Esophagus muscularis mucosa (tissue), 4 donors: ENCODE measurements around the gene MAGI2. TPM values are rescaled to one million over a fixed set of nuclear protein-coding genes. Genes with fewer than 3 reads are reported as not detected.

Experiments used
- DNase-seq: peaks from one replicate; pipeline ENCODE4 v3.0.0-alpha.2; 2017; ENCODE audit errors: extremely low spot score
- H3K27ac ChIP-seq, 4 donors: fragments of 200-600 bp; sonication (generic); replicated peaks in 1 of 4; 1 replicate in 3 of 4; 2 replicates in 1 of 4; pipeline ENCODE4 v1.5.1; 2016 to 2019; ENCODE audit warnings: mild to moderate bottlenecking in 1 of 4
- H3K27me3 ChIP-seq, 4 donors: fragments of 200-600 bp; sonication (generic); one replicate each; pipeline versions ENCODE4 v1.5.1 to v1.6.0; 2016 to 2019
- H3K36me3 ChIP-seq, 4 donors: fragments of 200-600 bp; sonication (generic); one replicate each; pipeline ENCODE4 v1.5.1; 2016 to 2019
- H3K4me1 ChIP-seq, 4 donors: fragments of 200-600 bp; sonication (generic); one replicate each; pipeline ENCODE4 v1.5.1; 2016 to 2019
- H3K4me3 ChIP-seq, 4 donors: fragments of 200-600 bp; sonication (generic); 1 replicate in 2 of 4; 2 replicates in 2 of 4; pipeline ENCODE4 v1.5.1; 2016 to 2019; ENCODE audit warnings: mild to moderate bottlenecking in 4 of 4, moderate library complexity in 1 of 4
- H3K9me3 ChIP-seq, 4 donors: fragments of 200-600 bp; sonication (generic); 1 replicate in 3 of 4; 2 replicates in 1 of 4; pipeline ENCODE4 v1.5.1; 2016 to 2019
- EP300 ChIP-seq: sonication (generic); formaldehyde crosslinking; IDR thresholded peaks from one replicate; pipeline ENCODE4 v1.6.1; 2017; ENCODE audit warnings: antibody characterized with exemption
- POLR2A ChIP-seq: fragments of 450-650 bp; IDR thresholded peaks from one replicate; pipeline ENCODE4 v1.6.1; 2017; ENCODE audit warnings: antibody characterized with exemption, moderate library complexity, mild to moderate bottlenecking, low read depth
- POLR2AphosphoS5 ChIP-seq, 2 donors: sonication (generic); formaldehyde crosslinking; IDR thresholded peaks; one replicate each; pipeline ENCODE4 v1.6.1; 2017; ENCODE audit warnings: antibody characterized with exemption in 2 of 2
- WGBS: methylation state at CpG from one replicate; pipeline ENCODE4 v1.1.5; 2018; 5-methylcytosine and 5-hydroxymethylcytosine counted together
- intact Hi-C: fragments of 100-400 bp; cut with DNase I; formaldehyde crosslinking; loops from one replicate; pipeline ENCODE4 v1.15.1; 2023
- total RNA-seq, 4 donors: library from RNA; depleted of rRNA; stranded (reverse); fragments of >200 nt; gene quantifications; one replicate each; pipeline versions ENCODE4 v1.1.0 to v1.2.1, GENCODE V29; 2016
- TF ChIP-seq, protein P1 (sequence below), 3 experiments: fragments of 200-600 bp in 2 of 3; fragments of 450-650 bp in 1 of 3; sonication (generic) in 2 of 3; IDR thresholded peaks; one replicate each; pipeline ENCODE4 v1.5.1; 2017 to 2019; ENCODE audit warnings: antibody characterized with exemption in 3 of 3, mild to moderate bottlenecking in 2 of 3, moderate library complexity in 1 of 3

The MAGI2 gene
- total RNA-seq, 4 donors from 2014 or later, result 14.4 to 22.3 (median 21.2) TPM

DNA sequence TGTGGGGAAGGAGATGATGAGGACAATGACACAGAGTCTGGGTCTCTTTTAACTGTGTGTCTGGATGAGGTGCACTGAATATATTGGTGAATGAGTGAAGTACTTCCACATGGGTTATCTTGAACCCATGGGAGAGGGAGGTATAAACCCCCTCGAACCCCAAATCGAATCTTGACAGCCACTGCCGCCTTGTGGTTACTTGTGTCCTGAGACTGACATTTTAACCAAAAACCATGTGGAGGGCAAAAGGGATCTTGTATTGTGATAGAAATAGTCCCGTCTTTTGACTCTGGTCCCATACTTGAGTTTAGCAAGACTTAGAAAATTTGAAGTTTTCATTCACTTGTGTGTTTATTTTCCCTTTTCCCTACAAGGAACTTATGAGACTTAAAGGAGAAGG lies 1371.6 kb downstream of the MAGI2 start:
- Histone ChIP-seq H3K27me3 (no peaks in the 10 kb centered on the region), H3K36me3 (peaks cover 0 to 4% (median 0%) of the 10 kb centered on the region in 4 donors), H3K9me3 (no peaks in the 10 kb centered on the region), H3K4me1 (no peaks in the 10 kb centered on the region), H3K27ac (no peak overlapping the region), H3K4me3 (no peak overlapping the region)
- no peak for DNase-seq
- intact Hi-C loops, result no loop called here
- TF ChIP-seq POLR2AphosphoS5 (IDR thresholded peaks at IDR 0.05) (no peak), POLR2A (no peak), EP300 (no peak)
- TF ChIP-seq, protein P1, sequence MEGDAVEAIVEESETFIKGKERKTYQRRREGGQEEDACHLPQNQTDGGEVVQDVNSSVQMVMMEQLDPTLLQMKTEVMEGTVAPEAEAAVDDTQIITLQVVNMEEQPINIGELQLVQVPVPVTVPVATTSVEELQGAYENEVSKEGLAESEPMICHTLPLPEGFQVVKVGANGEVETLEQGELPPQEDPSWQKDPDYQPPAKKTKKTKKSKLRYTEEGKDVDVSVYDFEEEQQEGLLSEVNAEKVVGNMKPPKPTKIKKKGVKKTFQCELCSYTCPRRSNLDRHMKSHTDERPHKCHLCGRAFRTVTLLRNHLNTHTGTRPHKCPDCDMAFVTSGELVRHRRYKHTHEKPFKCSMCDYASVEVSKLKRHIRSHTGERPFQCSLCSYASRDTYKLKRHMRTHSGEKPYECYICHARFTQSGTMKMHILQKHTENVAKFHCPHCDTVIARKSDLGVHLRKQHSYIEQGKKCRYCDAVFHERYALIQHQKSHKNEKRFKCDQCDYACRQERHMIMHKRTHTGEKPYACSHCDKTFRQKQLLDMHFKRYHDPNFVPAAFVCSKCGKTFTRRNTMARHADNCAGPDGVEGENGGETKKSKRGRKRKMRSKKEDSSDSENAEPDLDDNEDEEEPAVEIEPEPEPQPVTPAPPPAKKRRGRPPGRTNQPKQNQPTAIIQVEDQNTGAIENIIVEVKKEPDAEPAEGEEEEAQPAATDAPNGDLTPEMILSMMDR (IDR thresholded peaks at IDR 0.05), result no peak
- 91% methylated on average over 4 of the region's 4 CpGs for WGBS

DNA sequence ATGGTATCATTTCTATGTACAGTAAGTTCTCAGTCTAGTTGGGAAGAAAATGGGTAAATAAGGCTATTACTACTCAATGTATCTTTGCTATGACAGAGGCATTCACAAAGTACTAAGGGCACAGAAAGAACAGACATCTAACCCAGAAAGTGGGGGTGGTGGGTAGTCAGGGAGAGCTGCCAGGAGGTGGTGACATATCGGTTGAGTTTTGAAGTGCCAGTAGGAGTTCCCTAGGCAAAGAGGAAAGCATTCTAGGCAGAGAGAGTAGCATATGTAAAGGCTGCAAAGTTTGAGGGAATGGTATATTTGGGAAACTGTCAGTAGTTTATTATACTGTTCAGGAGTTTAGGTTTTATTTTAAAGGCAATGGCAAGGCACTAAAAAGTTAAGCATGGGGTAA lies 1372.1 kb downstream of the MAGI2 start:
- no peaks in the 10 kb centered on the region for H3K9me3 ChIP-seq
- H3K4me3 ChIP-seq, result no peak overlapping the region
- H3K36me3 ChIP-seq, result peaks cover 0 to 4% (median 0%) of the 10 kb centered on the region in 4 donors
- H3K4me1 ChIP-seq, result no peaks in the 10 kb centered on the region
- H3K27me3 ChIP-seq, result no peaks in the 10 kb centered on the region
- TF ChIP-seq EP300, result no peak
- no peak for TF ChIP-seq POLR2AphosphoS5 (IDR thresholded peaks at IDR 0.05)
- no peak for TF ChIP-seq POLR2A
- TF ChIP-seq, protein P1 (IDR thresholded peaks at IDR 0.05), result no peak
- intact Hi-C loops, result no loop called here
- 96% methylated on average over 1 of the region's 1 CpG for WGBS
- no peak for DNase-seq
- no peak overlapping the region for H3K27ac ChIP-seq

DNA sequence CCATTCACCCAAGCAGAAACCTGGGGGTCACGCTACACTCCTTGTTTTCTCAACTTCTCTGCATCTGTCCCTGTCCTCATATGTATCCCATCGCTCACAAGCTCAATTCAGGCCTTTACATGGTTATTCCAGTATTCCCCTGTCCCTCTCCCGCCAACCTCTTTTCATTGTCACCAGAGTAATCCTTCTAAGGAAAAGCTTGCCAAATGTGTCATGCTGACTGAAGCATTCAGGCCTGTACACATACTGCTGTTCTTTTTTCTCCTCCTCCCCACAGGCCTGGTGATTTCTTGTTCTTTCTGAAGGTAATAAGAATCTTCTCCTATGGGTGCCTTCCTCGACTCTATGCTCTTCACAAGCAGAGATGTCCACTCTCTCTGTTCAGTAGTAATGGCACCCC lies 1372.7 kb downstream of the MAGI2 start:
- TF ChIP-seq POLR2AphosphoS5 (IDR thresholded peaks at IDR 0.05) (no peak), POLR2A (no peak), EP300 (no peak)
- TF ChIP-seq, protein P1 (IDR thresholded peaks at IDR 0.05), result no peak
- WGBS, result 95% methylated on average over 4 of the region's 4 CpGs

DNA sequence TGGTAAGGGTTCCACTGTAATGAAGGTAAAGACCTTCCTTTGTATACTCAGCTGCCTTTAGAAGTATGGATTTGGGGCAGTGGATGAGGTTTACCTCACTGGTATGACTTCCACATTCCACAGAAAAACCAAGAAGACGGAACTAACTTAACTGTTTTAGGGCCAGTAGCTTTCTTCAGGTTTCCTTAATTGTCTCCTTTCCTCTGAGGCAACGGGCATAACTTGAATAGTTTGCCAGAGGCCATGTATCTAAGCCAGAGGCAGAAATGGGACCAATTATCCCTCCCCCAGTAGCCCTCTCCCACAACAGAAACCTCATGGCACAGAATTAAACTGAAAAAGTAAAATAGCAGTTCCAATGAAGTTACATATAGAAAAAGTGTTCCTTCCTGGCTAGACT lies 1373.2 kb downstream of the MAGI2 start:
- Histone ChIP-seq H3K27me3 (no peaks in the 10 kb centered on the region), H3K36me3 (peaks cover 0 to 4% (median 0%) of the 10 kb centered on the region in 4 donors), H3K4me1 (no peaks in the 10 kb centered on the region), H3K27ac (no peak overlapping the region), H3K4me3 (no peak overlapping the region), H3K9me3 (no peaks in the 10 kb centered on the region)
- no peak for DNase-seq
- TF ChIP-seq POLR2AphosphoS5 (IDR thresholded peaks at IDR 0.05) (no peak), POLR2A (no peak), EP300 (no peak)
- TF ChIP-seq, protein P1 (IDR thresholded peaks at IDR 0.05), result no peak
- 48% methylated on average over 2 of the region's 2 CpGs for WGBS
- intact Hi-C loops, result no loop called here

More for the DNA sequence above, 1372.7 kb downstream of the MAGI2 start:
- Histone ChIP-seq H3K27ac (no peak overlapping the region), H3K9me3 (no peaks in the 10 kb centered on the region), H3K27me3 (no peaks in the 10 kb centered on the region), H3K4me3 (no peak overlapping the region), H3K36me3 (peaks cover 0 to 4% (median 0%) of the 10 kb centered on the region in 4 donors), H3K4me1 (no peaks in the 10 kb centered on the region)
- DNase-seq, result no peak
- intact Hi-C loops, result no loop called here

DNA sequence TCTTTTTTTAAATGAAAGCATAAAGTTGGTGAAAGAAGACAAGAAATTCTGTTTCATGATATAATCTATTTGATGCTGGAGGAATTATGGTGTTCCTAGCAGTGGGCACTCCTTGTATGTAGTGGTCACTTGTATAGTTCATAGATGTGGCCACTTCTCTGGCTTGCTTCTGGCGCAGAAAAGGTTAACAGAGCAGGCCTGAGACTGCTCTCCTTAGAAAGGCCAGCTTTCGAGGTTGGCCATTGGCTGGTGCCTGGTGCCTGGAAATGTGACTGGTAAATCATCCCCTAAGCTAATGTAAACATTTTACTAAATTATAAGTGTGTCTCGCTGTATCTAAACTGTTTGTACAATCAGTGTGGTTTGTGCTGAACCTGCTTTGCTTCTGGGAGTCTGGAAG lies 1378.8 kb downstream of the MAGI2 start:
- peaks cover 0 to 4% (median 0%) of the 10 kb centered on the region in 4 donors for H3K36me3 ChIP-seq
- WGBS, result 61% methylated on average over 3 of the region's 3 CpGs
- DNase-seq, result no peak
- H3K27ac ChIP-seq, result no peak overlapping the region
- no peaks in the 10 kb centered on the region for H3K9me3 ChIP-seq
- TF ChIP-seq, protein P1 (IDR thresholded peaks at IDR 0.05), result no peak
- no peak for TF ChIP-seq POLR2AphosphoS5 (IDR thresholded peaks at IDR 0.05)
- TF ChIP-seq EP300, result no peak
- TF ChIP-seq POLR2A, result no peak
- intact Hi-C loops, result no loop called here
- no peaks in the 10 kb centered on the region for H3K27me3 ChIP-seq
- H3K4me1 ChIP-seq, result no peaks in the 10 kb centered on the region
- H3K4me3 ChIP-seq, result no peak overlapping the region
